Suprapubic skin (tissue), 4 donors: ENCODE measurements around the gene ETNK2.

ENCODE experiments used
- CTCF ChIP-seq, 2 donors: fragments of 200-600 bp in 1 of 2; fragments of 450-650 bp in 1 of 2; sonication (generic) in 1 of 2; IDR thresholded peaks; one replicate each; pipeline ENCODE4 v1.5.1; 2016 to 2019; ENCODE audit warnings: antibody characterized with exemption in 2 of 2, mild to moderate bottlenecking in 1 of 2, moderate library complexity in 1 of 2
- EP300 ChIP-seq: sonication (generic); formaldehyde crosslinking; IDR thresholded peaks from one replicate; pipeline ENCODE4 v1.6.1; 2017; ENCODE audit warnings: antibody characterized with exemption
- POLR2A ChIP-seq, 2 donors: fragments of 450-650 bp; IDR thresholded peaks; one replicate each; pipeline ENCODE4 v1.6.1; 2017; ENCODE audit warnings: antibody characterized with exemption in 2 of 2, mild to moderate bottlenecking in 2 of 2, moderate library complexity in 2 of 2
- POLR2AphosphoS5 ChIP-seq, 3 donors: sonication (generic); formaldehyde crosslinking; IDR thresholded peaks; one replicate each; pipeline ENCODE4 v1.6.1; 2017; ENCODE audit warnings: antibody characterized with exemption in 3 of 3

DNA sequence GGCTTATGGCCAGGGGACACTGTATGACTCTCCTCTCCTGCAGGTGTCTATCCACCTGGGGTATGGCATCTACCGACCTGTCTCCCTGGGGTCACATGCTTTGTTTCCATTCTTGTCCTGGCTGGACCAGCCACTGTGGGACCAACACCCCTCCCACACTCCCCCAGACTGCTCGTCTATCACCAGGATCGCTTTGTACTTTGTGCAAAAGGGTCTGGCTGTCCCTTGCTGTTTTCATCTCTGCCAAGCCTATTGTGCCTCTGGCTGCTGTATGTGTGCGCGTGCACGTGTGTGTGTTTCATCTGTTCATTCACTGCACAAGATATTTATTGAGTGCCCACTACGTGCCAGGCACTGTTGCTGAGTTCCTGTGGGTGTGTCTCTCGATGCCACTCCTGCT lies 25.5 kb downstream of the ETNK2 start:
- TF ChIP-seq CTCF (IDR thresholded peaks at IDR 0.05) (no peak), POLR2AphosphoS5 (IDR thresholded peaks at IDR 0.05) (no peak), POLR2A (IDR thresholded peaks at IDR 0.05) (no peak), EP300 (no peak)
